Activated CD4-positive, alpha-beta T cell treated with anti-CD3 and anti-CD28 coated beads for 4 hours (primary cell): ENCODE measurements around the gene AQP1.

Experiments used
- DNase-seq, 2 donors: peaks; one replicate each; pipeline ENCODE4 v3.0.0-alpha.2; 2020

Gene AQP1

DNA sequence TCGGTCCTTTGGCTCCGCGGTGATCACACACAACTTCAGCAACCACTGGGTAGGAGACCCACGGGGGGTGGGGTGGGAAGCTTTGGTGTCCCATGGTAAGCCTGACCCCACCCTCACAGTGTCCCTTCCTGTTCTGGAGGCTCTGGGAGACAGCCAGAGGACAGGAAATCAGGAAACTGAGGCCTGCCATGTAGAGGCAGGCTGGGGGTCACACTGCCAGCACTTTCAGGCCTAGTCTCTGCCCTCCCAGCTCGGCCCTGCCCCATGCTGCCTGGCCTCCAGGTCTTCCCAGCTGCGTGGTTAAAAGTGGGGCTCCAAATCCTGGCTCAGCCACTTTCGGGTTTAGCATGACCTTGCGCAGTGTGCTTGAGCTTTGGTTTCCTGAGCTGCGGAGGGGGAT, 10.9 kb downstream of the AQP1 start:
- no peak for DNase-seq

DNA sequence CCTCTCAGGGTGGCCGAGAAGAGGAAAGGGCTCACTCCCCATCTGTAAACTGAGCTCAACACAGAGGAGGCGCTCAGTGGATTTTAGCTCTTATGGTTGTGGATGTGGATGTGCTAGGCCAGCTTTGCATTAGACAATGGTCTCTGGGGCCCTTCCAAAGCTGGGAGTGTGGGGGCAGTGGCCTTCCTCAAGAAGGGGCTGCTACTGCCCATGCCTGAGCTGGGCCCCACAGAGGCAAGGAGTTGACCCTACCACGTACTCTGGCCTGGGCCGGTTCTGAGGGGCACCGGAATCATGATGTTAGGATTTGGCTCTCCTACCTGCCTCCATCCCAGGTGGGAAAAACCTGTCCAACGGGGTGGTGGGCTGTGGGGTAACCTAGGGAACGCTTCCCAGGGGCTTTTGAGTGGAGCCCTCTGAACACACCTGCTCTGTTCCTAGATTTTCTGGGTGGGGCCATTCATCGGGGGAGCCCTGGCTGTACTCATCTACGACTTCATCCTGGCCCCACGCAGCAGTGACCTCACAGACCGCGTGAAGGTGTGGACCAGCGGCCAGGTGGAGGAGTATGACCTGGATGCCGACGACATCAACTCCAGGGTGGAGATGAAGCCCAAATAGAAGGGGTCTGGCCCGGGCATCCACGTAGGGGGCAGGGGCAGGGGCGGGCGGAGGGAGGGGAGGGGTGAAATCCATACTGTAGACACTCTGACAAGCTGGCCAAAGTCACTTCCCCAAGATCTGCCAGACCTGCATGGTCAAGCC, 11.5 kb downstream of the AQP1 start:
- DNase-seq, result no peak

DNA sequence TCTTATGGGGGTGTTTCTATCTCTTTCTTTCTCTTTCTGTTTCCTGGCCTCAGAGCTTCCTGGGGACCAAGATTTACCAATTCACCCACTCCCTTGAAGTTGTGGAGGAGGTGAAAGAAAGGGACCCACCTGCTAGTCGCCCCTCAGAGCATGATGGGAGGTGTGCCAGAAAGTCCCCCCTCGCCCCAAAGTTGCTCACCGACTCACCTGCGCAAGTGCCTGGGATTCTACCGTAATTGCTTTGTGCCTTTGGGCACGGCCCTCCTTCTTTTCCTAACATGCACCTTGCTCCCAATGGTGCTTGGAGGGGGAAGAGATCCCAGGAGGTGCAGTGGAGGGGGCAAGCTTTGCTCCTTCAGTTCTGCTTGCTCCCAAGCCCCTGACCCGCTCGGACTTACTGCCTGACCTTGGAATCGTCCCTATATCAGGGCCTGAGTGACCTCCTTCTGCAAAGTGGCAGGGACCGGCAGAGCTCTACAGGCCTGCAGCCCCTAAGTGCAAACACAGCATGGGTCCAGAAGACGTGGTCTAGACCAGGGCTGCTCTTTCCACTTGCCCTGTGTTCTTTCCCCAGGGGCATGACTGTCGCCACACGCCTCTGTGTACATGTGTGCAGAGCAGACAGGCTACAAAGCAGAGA, 12.2 kb downstream of the AQP1 start:
- no peak for DNase-seq

DNA sequence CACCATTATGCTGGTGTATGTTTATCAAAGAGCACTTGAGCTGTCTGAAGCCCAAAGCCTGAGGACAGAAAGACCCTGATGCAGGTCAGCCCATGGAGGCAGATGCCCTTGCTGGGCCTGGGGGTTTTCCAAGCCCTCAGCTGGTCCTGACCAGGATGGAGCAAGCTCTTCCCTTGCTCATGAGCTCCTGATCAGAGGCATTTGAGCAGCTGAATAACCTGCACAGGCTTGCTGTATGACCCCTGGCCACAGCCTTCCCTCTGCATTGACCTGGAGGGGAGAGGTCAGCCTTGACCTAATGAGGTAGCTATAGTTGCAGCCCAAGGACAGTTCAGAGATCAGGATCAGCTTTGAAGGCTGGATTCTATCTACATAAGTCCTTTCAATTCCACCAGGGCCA, 13.0 kb downstream of the AQP1 start:
- no peak for DNase-seq

DNA sequence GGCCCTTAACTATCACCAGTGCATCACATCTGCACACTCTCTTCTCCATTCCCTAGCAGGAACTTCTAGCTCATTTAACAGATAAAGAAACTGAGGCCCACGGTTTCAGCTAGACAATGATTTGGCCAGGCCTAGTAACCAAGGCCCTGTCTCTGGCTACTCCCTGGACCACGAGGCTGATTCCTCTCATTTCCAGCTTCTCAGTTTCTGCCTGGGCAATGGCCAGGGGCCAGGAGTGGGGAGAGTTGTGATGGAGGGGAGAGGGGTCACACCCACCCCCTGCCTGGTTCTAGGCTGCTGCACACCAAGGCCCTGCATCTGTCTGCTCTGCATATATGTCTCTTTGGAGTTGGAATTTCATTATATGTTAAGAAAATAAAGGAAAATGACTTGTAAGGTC, 13.5 kb downstream of the AQP1 start:
- no peak for DNase-seq

DNA sequence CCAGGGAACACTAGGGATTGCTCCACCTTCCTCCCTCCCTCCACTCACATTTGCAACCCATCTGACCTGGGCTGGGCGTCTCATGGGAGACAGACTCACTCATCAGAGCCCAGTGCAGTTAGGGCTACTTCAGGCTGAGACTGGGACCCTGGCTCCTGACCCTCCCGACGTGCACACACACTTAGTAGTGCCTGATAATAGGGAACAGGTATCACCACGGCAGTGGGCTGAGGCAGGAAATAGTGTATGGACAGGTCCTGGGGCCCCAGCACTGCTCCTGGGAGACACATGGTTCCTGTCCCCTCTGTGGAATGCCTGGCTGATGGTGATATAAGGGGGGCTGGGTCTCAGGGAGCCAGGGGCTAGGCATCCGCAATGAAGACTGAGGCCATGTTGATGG, 14.3 kb downstream of the AQP1 start:
- DNase-seq, result no peak

DNA sequence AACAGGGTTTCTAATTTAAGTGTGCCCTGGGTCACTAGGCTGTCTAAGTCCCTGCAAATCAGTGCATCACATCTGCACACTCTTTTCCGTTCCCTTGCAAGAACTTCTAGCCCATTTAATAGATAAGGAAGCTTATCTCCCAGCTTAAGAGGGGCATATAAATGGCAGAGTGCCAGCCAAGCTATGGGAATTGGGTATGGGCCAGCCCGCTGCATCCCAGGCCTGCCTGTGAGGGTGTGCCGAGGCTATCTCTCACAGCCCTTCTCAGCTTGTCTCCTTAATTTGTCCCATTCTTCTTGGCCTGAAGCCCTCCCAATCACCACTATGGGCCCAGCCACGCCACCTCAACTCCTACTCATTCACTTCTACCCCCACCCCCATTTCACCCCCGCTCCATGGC, 14.7 kb downstream of the AQP1 start:
- no peak for DNase-seq

DNA sequence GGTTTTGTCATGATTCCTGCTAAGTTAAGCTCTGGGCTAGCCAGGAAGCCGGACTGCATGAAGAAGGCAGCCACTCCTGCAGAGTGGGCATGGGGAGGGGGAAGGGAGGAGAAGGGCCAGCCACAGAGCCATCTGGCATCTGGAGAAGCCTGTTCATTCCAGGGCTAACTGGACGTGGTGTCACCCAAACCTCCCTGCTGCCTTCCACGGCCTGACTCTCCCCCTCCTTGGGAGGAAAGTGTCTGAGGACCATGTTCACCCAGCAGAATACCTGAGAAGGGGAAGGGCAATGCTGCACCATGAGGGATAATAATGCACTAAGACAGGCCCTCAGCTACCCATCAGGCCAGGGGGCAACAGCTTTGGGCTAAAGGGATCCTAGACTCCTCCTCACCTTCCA, 15.4 kb downstream of the AQP1 start:
- DNase-seq, result no peak

DNA sequence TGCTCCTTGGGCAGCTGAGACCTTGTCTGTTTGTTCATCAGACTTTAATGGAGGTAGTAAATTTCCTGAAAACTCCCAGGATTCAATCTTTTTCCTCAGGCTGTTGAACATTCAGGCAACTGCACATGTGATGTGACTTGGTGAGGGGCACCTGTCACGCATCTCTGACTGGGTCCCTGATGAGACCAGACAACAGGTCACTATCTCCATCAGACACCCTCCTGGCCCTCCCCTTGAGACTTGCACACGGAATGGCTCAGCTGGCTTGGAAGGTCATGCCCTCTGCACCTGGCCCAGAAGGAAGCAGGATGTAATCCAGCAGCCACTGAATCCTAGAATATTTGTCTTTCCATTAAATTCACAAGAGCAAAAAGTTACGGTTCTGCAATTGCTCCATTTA, 15.9 kb downstream of the AQP1 start:
- no peak for DNase-seq

DNA sequence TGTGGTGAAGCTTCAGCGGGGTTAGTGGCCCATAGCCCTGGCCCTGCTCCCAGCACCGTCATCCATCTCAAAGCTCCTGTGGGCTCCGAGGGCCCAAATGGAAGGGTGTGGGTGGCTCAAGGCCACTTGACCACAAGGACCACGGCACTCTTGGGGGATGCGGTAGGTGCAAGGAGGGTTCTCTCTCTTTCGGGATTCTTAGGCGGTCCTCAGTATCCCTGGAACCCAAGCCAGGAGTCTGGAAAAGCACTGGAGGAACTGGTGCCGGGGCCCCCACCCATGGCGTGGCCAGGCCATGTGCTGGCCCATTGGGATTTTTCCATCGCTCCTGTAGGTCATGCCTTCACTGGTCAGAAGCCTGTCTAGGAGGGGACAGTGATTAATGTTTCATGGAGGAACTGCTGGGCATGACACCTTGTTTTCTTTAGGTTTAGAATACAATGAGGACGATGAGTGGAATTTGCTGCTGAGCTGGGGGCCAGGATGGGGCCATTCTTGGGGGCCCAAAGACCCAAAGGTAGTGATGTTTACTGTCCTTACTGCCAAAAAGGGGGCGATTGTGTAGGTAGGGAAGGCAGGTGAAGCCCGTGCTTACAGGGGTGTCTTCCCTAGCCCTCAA, 16.7 kb downstream of the AQP1 start:
- no peak for DNase-seq

DNA sequence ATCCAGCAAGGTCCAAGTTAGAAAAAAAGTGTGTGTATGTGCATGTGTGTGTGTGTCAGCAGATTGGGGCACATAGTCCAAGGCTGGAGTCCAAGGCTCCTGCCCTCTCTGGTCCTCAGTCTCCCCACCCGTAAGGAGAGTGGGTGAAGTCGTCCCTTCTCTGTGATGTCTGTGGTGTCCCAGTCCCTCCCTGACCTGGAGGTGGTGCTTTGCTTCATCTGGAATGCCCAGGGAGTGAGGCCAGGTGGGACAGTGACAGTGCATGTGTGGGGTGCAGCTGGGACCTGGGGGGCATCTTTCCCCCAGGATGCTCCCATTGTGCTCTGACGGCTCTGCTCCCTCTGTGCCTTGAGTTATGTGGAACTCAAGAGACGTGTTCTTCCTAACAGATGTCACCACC, 18.0 kb downstream of the AQP1 start:
- DNase-seq, result no peak

DNA sequence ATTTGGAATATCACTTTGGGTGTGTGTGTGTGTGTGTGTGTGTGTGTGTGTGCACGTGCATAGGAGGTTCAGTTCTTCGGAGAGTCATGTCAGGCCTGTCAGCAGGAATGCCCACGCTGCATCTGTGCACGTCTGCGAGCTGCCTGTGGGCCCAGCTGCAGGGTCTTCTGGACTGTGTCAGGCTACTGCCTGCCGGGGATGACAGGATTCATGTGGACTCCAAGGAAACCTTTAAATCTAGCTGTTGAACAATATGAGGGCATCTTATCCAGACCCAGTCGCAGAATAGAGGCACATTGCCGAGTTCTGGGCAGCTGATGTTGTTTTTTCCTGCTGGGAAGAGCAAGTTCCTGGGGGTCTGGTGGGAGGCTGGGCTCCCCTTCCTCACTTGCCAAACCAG, 19.0 kb downstream of the AQP1 start:
- DNase-seq, result no peak

DNA sequence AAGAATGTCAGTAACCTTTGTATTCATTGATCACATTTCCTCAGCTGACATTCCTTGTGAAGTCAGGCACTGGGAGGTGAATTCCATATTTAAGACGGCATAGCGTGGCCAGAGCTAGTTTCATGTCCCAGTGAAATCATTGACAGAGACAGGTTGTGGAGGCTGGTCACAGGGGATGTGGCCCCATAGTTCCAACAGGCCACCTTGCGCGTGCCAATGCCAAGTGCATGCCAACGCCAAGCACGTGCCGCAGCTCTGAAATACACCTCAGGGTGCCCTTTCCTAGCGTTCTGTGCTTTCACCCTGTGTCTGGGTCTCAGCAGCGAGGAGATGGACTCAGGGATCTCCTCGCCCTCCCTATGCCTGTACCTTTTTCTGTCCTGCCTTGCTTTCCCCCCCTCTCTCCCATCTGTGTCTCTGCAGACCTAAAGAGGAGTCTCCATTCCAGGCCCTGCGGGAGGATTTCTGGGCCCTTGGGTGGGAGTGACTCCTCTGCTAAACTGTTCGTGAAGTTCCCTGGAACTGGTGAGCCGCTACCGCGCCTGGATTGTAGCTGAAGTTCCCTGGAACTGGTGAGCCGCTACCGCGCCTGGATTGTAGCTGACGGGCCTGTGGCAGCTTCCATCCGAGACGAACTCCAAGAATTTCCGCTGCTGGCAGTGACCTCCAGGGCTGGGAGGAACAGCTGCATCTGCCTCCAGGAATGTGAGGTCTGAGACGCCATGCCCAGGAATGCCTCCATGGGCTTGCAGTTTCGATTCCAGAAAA, 19.7 kb downstream of the AQP1 start:
- DNase-seq, result no peak

DNA sequence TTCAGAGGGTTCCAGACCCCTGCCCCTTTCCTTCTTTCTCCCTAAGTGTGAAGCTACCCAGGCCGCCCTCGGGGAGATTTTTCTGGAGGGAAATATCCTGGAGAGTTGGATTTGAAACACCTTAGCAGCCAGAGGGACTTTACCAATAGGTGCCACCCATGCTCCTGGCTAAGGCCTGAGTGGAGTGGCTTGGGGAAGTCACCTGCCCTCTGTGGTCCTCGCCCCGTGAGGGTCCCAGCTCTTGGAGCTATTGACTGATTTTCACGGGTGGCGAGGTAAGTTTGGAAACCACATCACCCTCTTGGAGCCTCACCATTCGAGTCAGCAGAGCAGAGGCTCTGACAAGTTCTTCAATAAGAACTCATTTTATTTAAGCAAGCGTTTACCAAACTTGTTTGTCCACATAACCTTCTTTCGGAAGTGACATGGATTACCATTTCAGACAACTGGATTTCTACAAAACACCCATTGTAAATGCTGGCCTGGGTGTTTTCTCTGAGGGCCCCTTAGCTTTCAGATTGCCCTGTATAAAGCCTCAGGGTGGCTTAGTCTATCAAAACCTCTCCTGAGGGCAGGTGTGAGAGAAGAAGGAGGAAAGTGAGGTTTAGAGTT, 20.4 kb downstream of the AQP1 start:
- DNase-seq, result no peak

DNA sequence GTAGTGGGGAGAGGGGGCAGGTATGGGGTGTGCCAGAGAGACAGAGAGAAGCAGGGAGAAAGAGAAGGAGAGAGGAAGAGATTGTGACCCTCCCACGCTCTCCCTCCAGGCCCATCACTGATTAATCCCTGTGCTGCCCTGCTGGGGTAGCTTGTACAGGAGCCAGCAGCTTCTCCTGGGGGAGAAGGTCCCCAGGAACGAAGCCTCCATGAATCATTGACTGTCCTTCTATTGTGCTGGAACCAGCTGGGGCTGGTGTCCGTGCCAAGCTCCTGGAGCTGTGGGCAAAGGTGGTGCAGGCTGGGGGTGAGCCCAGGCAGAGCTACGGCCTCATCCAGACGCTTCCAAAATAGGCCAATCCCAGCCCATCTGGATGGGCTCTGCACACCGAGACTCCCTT, 20.9 kb downstream of the AQP1 start:
- no peak for DNase-seq

DNA sequence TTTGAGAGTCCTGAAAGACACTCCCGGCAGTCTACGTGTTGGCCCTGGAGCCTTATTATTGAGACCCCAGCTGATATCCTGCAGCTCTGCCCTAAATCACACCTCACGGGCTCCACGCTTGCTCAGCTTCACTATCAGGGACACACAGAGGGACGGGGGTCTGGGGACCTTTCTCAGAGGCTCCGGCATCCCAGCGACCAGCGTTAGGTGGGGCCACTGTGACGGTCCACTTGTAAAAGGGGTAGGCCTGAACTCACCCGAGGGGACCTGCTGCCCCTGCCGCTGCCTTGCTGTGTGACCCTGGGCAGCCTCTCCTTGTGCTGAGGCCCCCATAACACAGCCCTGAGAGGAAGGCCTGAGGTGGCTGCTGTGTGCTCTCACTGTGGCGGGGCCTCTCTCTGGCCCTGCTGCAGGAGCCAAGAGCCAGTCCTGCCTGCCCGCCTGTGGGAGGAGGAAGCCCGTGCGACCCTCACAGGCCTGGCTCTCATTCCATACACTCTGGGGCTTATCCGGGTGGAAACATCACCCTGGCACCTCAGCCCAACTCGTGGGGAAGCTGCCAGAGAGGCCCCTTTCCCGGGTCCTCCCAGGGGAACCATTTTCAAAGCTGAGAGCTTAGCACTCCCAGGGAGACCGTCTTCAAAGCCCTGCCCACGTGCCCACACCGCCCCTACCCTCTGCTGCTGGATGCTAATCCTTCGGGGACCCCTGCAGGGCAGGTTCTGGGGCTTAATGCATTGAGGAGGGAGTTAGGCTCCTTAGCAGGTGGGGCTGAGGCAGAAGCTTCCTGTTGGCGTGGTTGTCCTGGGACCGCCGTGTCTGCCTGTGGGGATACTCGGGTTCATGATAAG, 21.7 kb downstream of the AQP1 start:
- no peak for DNase-seq

DNA sequence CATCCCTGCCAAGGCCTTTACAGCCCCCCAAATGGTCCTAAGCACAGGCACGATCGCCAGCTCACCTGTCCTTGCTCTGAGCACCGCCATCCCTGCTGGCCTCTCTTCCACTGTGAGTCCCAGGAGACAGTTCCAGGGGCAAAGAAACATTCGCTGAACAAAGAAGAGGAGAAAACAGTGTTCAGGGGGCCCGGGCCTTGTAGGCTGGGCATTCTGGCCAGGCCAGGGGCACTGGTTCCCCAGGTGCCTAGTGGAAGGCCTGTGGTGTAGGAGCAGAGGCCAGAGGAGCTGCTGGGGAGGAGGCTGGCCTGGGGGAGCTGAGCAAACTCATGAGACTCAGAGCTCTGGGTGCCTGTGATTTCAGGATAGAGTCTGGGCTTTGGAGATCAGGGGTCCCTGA, 22.6 kb downstream of the AQP1 start:
- no peak for DNase-seq

DNA sequence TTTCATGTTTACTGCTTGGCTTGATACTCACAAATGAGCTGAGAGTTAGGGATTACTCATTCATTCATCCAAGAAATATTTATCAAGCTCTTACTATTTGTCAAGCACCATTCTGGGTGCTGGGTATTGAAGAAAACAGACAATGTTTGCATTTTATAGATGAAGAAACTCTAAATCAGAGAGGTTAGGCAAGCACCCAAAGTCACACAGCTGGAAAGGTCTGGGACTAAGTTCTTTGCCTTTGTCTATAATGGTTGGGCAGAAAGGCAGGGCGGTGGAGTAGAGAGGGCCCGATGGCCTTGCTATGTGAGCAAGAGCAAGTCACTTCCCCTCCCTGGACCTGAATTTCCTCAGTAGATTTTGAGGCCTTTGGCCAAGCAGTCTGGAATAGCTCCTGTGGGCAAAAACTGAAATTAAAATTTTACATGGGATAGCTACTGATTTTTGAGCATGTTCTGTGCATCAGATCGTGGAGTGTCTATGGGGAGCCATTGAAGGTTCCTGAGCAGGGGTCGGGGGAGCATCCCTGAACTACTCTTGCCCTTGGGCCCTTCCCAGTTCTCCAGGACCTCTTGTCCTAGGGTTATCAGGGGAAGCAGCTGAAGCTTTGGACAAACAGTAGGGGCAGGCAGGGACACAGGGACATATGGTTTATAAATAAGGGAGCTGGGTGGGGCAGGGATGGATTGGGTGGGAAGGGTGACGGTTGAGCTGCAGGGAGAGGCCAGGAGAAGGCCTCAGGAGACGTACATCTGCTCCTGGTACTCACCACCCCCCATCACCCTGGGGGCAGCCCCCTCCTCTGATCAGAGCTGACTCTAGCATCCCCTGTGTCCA, 23.3 kb downstream of the AQP1 start:
- DNase-seq, result no peak

DNA sequence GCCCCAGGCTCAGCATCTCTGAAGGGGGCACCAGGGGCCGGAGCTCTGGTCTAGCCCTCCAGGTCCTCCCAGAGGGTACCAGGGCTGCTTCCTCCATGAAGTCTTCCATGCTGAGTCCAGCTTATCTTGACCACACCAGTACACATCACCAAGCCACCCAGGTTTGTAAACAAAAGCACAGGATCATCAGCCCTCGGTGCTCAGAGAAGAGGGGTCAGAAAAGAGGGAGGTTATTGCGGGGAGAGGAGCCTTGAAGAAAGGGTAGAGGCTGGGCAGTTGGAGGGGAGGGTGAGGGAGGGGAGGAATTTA, 23.9 kb downstream of the AQP1 start:
- no peak for DNase-seq

DNA sequence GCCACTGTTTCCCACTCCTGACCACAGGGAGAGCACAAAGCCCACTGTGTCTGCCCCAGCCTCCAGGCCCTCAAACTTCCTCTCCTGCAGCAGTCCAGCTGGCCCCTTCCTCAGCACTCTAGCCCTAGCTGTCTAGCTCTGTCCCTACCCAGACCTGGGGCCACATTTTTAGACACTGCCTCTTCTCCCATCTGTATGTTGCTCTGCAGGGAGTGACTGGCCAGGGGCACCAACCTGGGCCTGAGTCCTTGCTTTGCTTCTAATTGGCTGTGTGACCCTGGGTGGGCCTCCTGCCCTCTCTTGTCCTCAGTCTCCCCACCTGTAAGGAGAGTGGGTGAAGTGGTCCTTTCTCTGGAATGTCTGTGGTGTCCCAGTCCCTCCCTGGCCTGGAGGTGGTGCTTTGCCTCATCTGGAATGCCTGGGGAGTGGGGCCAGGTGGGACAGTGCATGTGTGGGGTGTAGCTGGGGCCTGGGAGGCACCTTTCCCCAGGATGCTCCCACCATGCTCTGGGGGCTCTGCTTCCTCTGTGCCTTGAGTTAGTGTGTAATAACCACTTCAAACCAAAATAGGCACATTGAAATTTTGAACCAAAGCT, 25.1 kb downstream of the AQP1 start:
- no peak for DNase-seq

DNA sequence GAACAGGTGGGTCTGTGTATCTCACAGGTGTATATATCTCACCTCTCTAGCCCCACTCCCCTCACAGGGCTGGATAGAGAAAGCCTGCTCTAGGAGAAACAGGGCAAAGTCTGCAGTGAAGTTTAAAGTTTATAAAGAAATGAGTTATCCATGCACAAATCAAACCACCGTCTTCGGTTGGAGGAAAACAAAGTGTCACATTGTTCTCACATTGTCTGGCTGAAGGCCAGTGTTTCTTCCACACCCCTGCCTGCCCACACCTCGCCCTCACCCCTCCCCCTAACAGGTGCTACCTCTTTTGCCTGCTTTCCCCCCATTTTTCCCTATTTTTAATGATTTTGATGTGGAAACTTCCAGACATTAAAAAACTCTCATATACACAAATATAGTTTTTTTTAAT, 25.8 kb downstream of the AQP1 start:
- DNase-seq, result no peak
